Gastroesophageal sphincter (tissue), 4 donors: ENCODE measurements around the gene CEP112. TPM values are rescaled to one million over a fixed set of nuclear protein-coding genes. Genes with fewer than 3 reads are reported as not detected.

Source experiments
- ATAC-seq: fragments of 150-250 bp; one replicate; pipeline ENCODE4 v1.9.1; 2016; ENCODE audit warnings: mild to moderate bottlenecking, moderate library complexity
- H3K27ac ChIP-seq, 4 donors: fragments of 200-600 bp; sonication (generic) in 3 of 4; 1 replicate in 3 of 4; 2 replicates in 1 of 4; pipeline ENCODE4 v1.5.1; 2016 to 2019
- H3K27me3 ChIP-seq: fragments of 200-600 bp; sonication (generic); one replicate; pipeline ENCODE4 v1.5.1; 2019
- H3K36me3 ChIP-seq, 2 donors: fragments of 200-600 bp; sonication (generic); one replicate each; pipeline ENCODE4 v1.5.1; 2019; ENCODE audit warnings: control low read depth in 1 of 2
- H3K4me1 ChIP-seq, 3 donors: fragments of 200-600 bp; sonication (generic); 1 replicate in 2 of 3; 2 replicates in 1 of 3; pipeline ENCODE4 v1.5.1; 2016 to 2019; ENCODE audit warnings: control low read depth in 2 of 3
- H3K4me3 ChIP-seq, 2 donors: fragments of 200-600 bp; sonication (generic); one replicate each; pipeline ENCODE4 v1.5.1; 2019; ENCODE audit warnings: mild to moderate bottlenecking in 1 of 2, moderate library complexity in 1 of 2
- H3K9me3 ChIP-seq, 3 donors: fragments of 200-600 bp; sonication (generic); one replicate each; pipeline ENCODE4 v1.5.1; 2017 to 2019; ENCODE audit warnings: control low read depth in 2 of 3
- CTCF ChIP-seq, 4 experiments: fragments of 200-600 bp in 2 of 4; fragments of 450-650 bp in 2 of 4; sonication (generic) in 1 of 4; IDR thresholded peaks; one replicate each; pipeline ENCODE4 v1.5.1; 2017 to 2019; ENCODE audit warnings: antibody characterized with exemption in 4 of 4, mild to moderate bottlenecking in 2 of 4, moderate library complexity in 2 of 4
- EP300 ChIP-seq: sonication (generic); formaldehyde crosslinking; IDR thresholded peaks from one replicate; pipeline ENCODE4 v1.6.1; 2017; ENCODE audit warnings: antibody characterized with exemption, mild to moderate bottlenecking
- POLR2A ChIP-seq, 2 donors: fragments of 450-650 bp; IDR thresholded peaks; one replicate each; pipeline ENCODE4 v1.6.1; 2017; ENCODE audit warnings: antibody characterized with exemption in 2 of 2, mild to moderate bottlenecking in 2 of 2, moderate library complexity in 1 of 2
- POLR2AphosphoS5 ChIP-seq: sonication (generic); formaldehyde crosslinking; IDR thresholded peaks from one replicate; pipeline ENCODE4 v1.6.1; 2017; ENCODE audit warnings: antibody characterized with exemption
- WGBS, 2 donors: methylation state at CpG; one replicate each; pipeline ENCODE4 v1.1.5; 2018; ENCODE audit warnings: low coverage in 1 of 2; 5-methylcytosine and 5-hydroxymethylcytosine counted together
- total RNA-seq, 4 donors: library from RNA; depleted of rRNA; stranded (reverse); fragments of >200 nt; gene quantifications; one replicate each; pipeline ENCODE4 v1.1.0, GENCODE V29; 2016

CEP112 gene
- total RNA-seq, 4 donors from 2014 or later: 21.9 to 38.2 (median 27.0) TPM

- Histone ChIP-seq H3K4me1 (peaks cover 8 to 16% (median 11%) of the 10 kb centered on the region in 3 donors), H3K27ac (no peak overlapping the region), H3K4me3 (no peak overlapping the region), H3K27me3 (no peaks in the 10 kb centered on the region), H3K9me3 (no peaks in the 10 kb centered on the region), H3K36me3 (no peaks in the 10 kb centered on the region)
- ATAC-seq: no peak
- WGBS, 2 donors: 44 to 51% methylated on average over 4 to 6 of the region's 6 CpGs
- TF ChIP-seq POLR2AphosphoS5: no peak
- TF ChIP-seq POLR2A (IDR thresholded peaks at IDR 0.05): no peak
- no peak for TF ChIP-seq CTCF (IDR thresholded peaks at IDR 0.05)
- TF ChIP-seq EP300: no peak
Observed at GRCh38 chr17:65886315-65887245, 305.4 kb downstream of the CEP112 start.

GRCh38 chr17:65885541-65886312 lies 306.2 kb downstream of the CEP112 start:
- H3K27ac ChIP-seq: no peak overlapping the region
- no peak for ATAC-seq
- 68 to 69% methylated on average over 6 of the region's 6 CpGs for WGBS, 2 donors

GRCh38 chr17:65876985-65877384 lies 314.9 kb downstream of the CEP112 start:
- no peak for TF ChIP-seq POLR2A (IDR thresholded peaks at IDR 0.05)
- no peak for TF ChIP-seq EP300
- TF ChIP-seq POLR2AphosphoS5: no peak
- no peak for TF ChIP-seq CTCF (IDR thresholded peaks at IDR 0.05)

More at GRCh38 chr17:65885541-65886312, 306.2 kb downstream of the CEP112 start:
- H3K4me1 ChIP-seq: peaks cover 8 to 16% (median 11%) of the 10 kb centered on the region in 3 donors
- H3K4me3 ChIP-seq: no peak overlapping the region
- no peaks in the 10 kb centered on the region for H3K36me3 ChIP-seq
- TF ChIP-seq POLR2AphosphoS5 (no peak), CTCF (IDR thresholded peaks at IDR 0.05) (no peak), EP300 (no peak), POLR2A (IDR thresholded peaks at IDR 0.05) (no peak)
- no peaks in the 10 kb centered on the region for H3K9me3 ChIP-seq
- H3K27me3 ChIP-seq: no peaks in the 10 kb centered on the region

GRCh38 chr17:65868881-65869280 lies 323.1 kb downstream of the CEP112 start:
- no peaks in the 10 kb centered on the region for H3K9me3 ChIP-seq
- no peak overlapping the region for H3K27ac ChIP-seq
- WGBS, 2 donors: 72 to 75% methylated on average over 2 to 3 of the region's 3 CpGs
- H3K36me3 ChIP-seq: peaks cover 0 to 8% of the 10 kb centered on the region in 2 donors
- no peaks in the 10 kb centered on the region for H3K4me1 ChIP-seq
- no peak overlapping the region for H3K4me3 ChIP-seq
- ATAC-seq: no peak
- no peaks in the 10 kb centered on the region for H3K27me3 ChIP-seq
- TF ChIP-seq POLR2AphosphoS5 (no peak), CTCF (IDR thresholded peaks at IDR 0.05) (no peak)

More at GRCh38 chr17:65876985-65877384, 314.9 kb downstream of the CEP112 start:
- no peaks in the 10 kb centered on the region for H3K4me1 ChIP-seq
- peaks cover 0 to 11% (median 0%) of the 10 kb centered on the region in 3 donors for H3K9me3 ChIP-seq
- H3K36me3 ChIP-seq: peaks cover 0 to 6% of the 10 kb centered on the region in 2 donors
- ATAC-seq: no peak
- WGBS, 2 donors: 40 to 71% methylated on average over 1 to 4 of the region's 4 CpGs
- no peak overlapping the region for H3K4me3 ChIP-seq
- no peak overlapping the region for H3K27ac ChIP-seq
- H3K27me3 ChIP-seq: no peaks in the 10 kb centered on the region
